HepG2 (cell line): ENCODE data around the gene RPS5. TPM values are rescaled to one million over a fixed set of nuclear protein-coding genes. Genes with fewer than 3 reads are reported as not detected.

Experiments
- ATAC-seq: fragments of 200-7000 bp; cut with Tn5 transposase; 3 replicates; pipeline ENCODE4 v1.9.1; 2020; ENCODE audit warnings: mild to moderate bottlenecking, moderate library complexity
- BruUV-seq: library from RNA; stranded (reverse); fragments of 400-500 nt; replicated peaks from 2 replicates; lab custom pipeline; 2021; lab: Mats Ljungman, UMichigan
- CTCF ChIA-PET: fragments of 300-600 bp; formaldehyde crosslinking; extraction: SDS; loops from one replicate; lab custom pipeline; 2021; ENCODE audit warnings: low total read pairs, inconsistent platforms, low intra/inter-chr PET ratio; lab: Yijun Ruan, JAX
- POLR2A ChIA-PET: fragments of 350-600 bp; sonication (Branson Sonifier 250); formaldehyde crosslinking; loops from one replicate; lab custom pipeline; 2020; ENCODE audit warnings: antibody characterized with exemption, inconsistent platforms; lab: Yijun Ruan, JAX
- DNase-seq: peaks from one replicate; pipeline ENCODE4 v3.0.0-alpha.2; 2015; ENCODE audit warnings: low spot score
- FAIRE-seq: peaks from 3 replicates; lab custom pipeline; 2011; peaks lifted over from hg19 to GRCh38; lab: Jason Lieb, UNC
- H2AFZ ChIP-seq: one replicate; pipeline ENCODE4 v1.6.1; 2011; ENCODE audit warnings: low read length, inconsistent platforms
- H3K27ac ChIP-seq: fragments of 300-600 bp; 3 replicates; pipeline ENCODE4 v1.8.0; 2011; ENCODE audit warnings: mixed run types, mild to moderate bottlenecking, mixed read lengths, low read length, inconsistent platforms; ENCODE audit not compliant: insufficient read depth; ENCODE audit errors: extremely low read length
- H3K27me3 ChIP-seq, 2 experiments: fragments of 200-600 bp in 1 of 2; 2 replicates in 1 of 2; 3 replicates in 1 of 2; pipeline versions ENCODE4 v1.6.0 to v1.8.0; 2011; ENCODE audit warnings: low read length in 2 of 2, mild to moderate bottlenecking in 2 of 2, moderate library complexity in 2 of 2, inconsistent platforms in 1 of 2; ENCODE audit not compliant: insufficient read depth in 2 of 2, control insufficient read depth in 1 of 2
- H3K36me3 ChIP-seq, 2 experiments: fragments of 200-600 bp in 1 of 2; replicated peaks in 1 of 2; 2 replicates in 1 of 2; 3 replicates in 1 of 2; pipeline versions ENCODE4 v1.5.1 to v1.8.0; 2011; ENCODE audit warnings: low read length in 2 of 2, inconsistent platforms in 1 of 2; ENCODE audit not compliant: insufficient read depth in 2 of 2, control insufficient read depth in 1 of 2
- H3K4me1 ChIP-seq: 2 replicates; pipeline ENCODE4 v1.5.1; 2012; ENCODE audit warnings: low read length, inconsistent platforms; ENCODE audit not compliant: insufficient read depth
- H3K4me2 ChIP-seq: 2 replicates; pipeline ENCODE4 v1.6.0; 2011; ENCODE audit warnings: low read depth, low read length, inconsistent platforms
- H3K4me3 ChIP-seq, 3 experiments: fragments of 200-600 bp in 1 of 3; sonication (generic), shearing (Covaris generic) in 1 of 3; replicated peaks in 1 of 3; 2 replicates each; pipeline ENCODE4 v1.5.1; 2011 to 2016; ENCODE audit warnings: low read length in 3 of 3, inconsistent platforms in 2 of 3, low read depth in 2 of 3, mild to moderate bottlenecking in 2 of 3, control low read depth in 1 of 3, mixed read lengths in 1 of 3; ENCODE audit not compliant: insufficient read depth in 1 of 3
- H3K79me2 ChIP-seq: one replicate; pipeline ENCODE4 v1.6.1; 2011; ENCODE audit warnings: low read length, inconsistent platforms; ENCODE audit not compliant: insufficient read depth
- H3K9ac ChIP-seq: 2 replicates; pipeline ENCODE4 v1.6.0; 2011; ENCODE audit warnings: mild to moderate bottlenecking, low read depth, low read length, inconsistent platforms; ENCODE audit not compliant: insufficient read depth
- H3K9me3 ChIP-seq: 2 replicates; pipeline ENCODE4 v1.5.1; 2012; ENCODE audit warnings: mild to moderate bottlenecking, low read length
- H4K20me1 ChIP-seq: 2 replicates; pipeline ENCODE4 v1.6.0; 2011; ENCODE audit warnings: inconsistent platforms, mild to moderate bottlenecking, low read length, moderate library complexity; ENCODE audit not compliant: insufficient read depth
- FOXK2 ChIP-seq: fragments of 450-650 bp; IDR thresholded peaks from 2 replicates; pipeline ENCODE4 v1.6.1; 2016
- HOXD1 ChIP-seq: sonication (generic); formaldehyde crosslinking; IDR thresholded peaks from 2 replicates; pipeline ENCODE4 v1.5.0; 2020; ENCODE audit warnings: missing genetic modification reagents
- JUND ChIP-seq: sonication (generic); formaldehyde crosslinking; IDR thresholded peaks from 2 replicates; pipeline ENCODE4 v1.8.0; 2022; ENCODE audit warnings: mild to moderate bottlenecking, missing genetic modification reagents
- MAFF ChIP-seq: IDR thresholded peaks from 2 replicates; pipeline ENCODE4 v1.6.1; 2011; ENCODE audit warnings: low read depth, low read length, improper control_type of control experiment
- MED1 ChIP-seq: sonication (generic); formaldehyde crosslinking; IDR thresholded peaks from 2 replicates; pipeline ENCODE4 v1.4.0; 2020; ENCODE audit warnings: missing genetic modification reagents
- MXD3 ChIP-seq: IDR thresholded peaks from 2 replicates; pipeline ENCODE4 v1.6.1; 2016; ENCODE audit warnings: mild to moderate bottlenecking, missing biosample characterization, missing genetic modification reagents
- NFKB2 ChIP-seq: sonication (generic); formaldehyde crosslinking; IDR thresholded peaks from 2 replicates; pipeline ENCODE4 v1.4.0; 2020; ENCODE audit warnings: missing genetic modification reagents, borderline replicate concordance
- NKX3-1 ChIP-seq: sonication (generic); formaldehyde crosslinking; IDR thresholded peaks from 2 replicates; pipeline ENCODE4 v1.5.0; 2020; ENCODE audit warnings: missing genetic modification reagents
- PRDM10 ChIP-seq: sonication (generic); formaldehyde crosslinking; IDR thresholded peaks from 2 replicates; pipeline ENCODE4 v1.4.0; 2020; ENCODE audit warnings: low read depth, missing genetic modification reagents
- REPIN1 ChIP-seq: sonication (generic); formaldehyde crosslinking; IDR thresholded peaks from 2 replicates; pipeline ENCODE4 v1.8.0; 2022; ENCODE audit warnings: missing genetic modification reagents, low read depth, mild to moderate bottlenecking, borderline replicate concordance
- RFX1 ChIP-seq: fragments of 450-650 bp; IDR thresholded peaks from 2 replicates; pipeline ENCODE4 v1.6.1; 2017
- SP1 ChIP-seq, 2 experiments: fragments of 450-650 bp in 1 of 2; sonication (generic) in 1 of 2; formaldehyde crosslinking in 1 of 2; IDR thresholded peaks; 2 replicates each; pipeline versions ENCODE4 v1.4.0 to v1.6.1; 2016 to 2020; ENCODE audit warnings: missing genetic modification reagents in 1 of 2
- TCF7 ChIP-seq: sonication (generic); IDR thresholded peaks from 2 replicates; pipeline ENCODE4 v1.6.1; 2016; ENCODE audit warnings: antibody characterized with exemption, low read depth
- ZNF367 ChIP-seq: sonication (generic); formaldehyde crosslinking; IDR thresholded peaks from 2 replicates; pipeline ENCODE4 v1.4.0; 2020; ENCODE audit warnings: missing genetic modification reagents, borderline replicate concordance
- ZNF383 ChIP-seq: sonication (generic); formaldehyde crosslinking; IDR thresholded peaks from 2 replicates; pipeline ENCODE4 v1.4.0; 2020; ENCODE audit warnings: missing genetic modification reagents, mild to moderate bottlenecking, borderline replicate concordance
- ZNF431 ChIP-seq: sonication (generic); formaldehyde crosslinking; IDR thresholded peaks from 2 replicates; pipeline ENCODE4 v1.9.0; 2022; ENCODE audit warnings: missing genetic modification reagents, low read depth, mild to moderate bottlenecking, borderline replicate concordance
- ZNF510 ChIP-seq: sonication (generic); formaldehyde crosslinking; IDR thresholded peaks from 2 replicates; pipeline ENCODE4 v1.4.0; 2020; ENCODE audit warnings: low read depth, mild to moderate bottlenecking, missing genetic modification reagents
- ZNF670 ChIP-seq: sonication (generic); formaldehyde crosslinking; IDR thresholded peaks from 2 replicates; pipeline ENCODE4 v1.8.0; 2022; ENCODE audit warnings: mild to moderate bottlenecking, missing genetic modification reagents, borderline replicate concordance
- WGBS: methylation state at CpG from one replicate; pipeline ENCODE4 v1.1.6; 2017; ENCODE audit warnings: low lambda C conversion rate; 5-methylcytosine and 5-hydroxymethylcytosine counted together
- in situ Hi-C: cut with HindIII; loops from 2 replicates; pipeline ENCODE4 v1.10.0; 2017; ENCODE audit warnings: low pct_unique_long_range_greater_than_20kb; ENCODE audit not compliant: extremely low pct_ligation_motif_present
- intact Hi-C: fragments of 100-400 bp; cut with micrococcal nuclease; formaldehyde crosslinking; loops from one replicate; pipeline ENCODE4 v1.10.0; 2022; ENCODE audit not compliant: unreplicated experiment
- polyA plus RNA-seq, 8 experiments: library from polyadenylated mRNA; depleted of rRNA in 3 of 8; stranded (reverse) in 7 of 8; unstranded in 1 of 8; fragments of >200 nt; fragmentation: Illumina TruSeq in 4 of 8; extraction: Trizol in 4 of 8; gene quantifications; 2 replicates each; pipeline versions ENCODE4 v1.2.1 to v1.2.3, GENCODE V29; 2011 to 2016; ENCODE audit warnings: low read depth in 4 of 8, missing spikeins in 1 of 8, mixed read lengths in 1 of 8; ENCODE audit not compliant: insufficient read depth in 1 of 8
- total RNA-seq, 5 experiments: library from RNA; depleted of rRNA; stranded (reverse); fragments of >200 nt; fragmentation: Illumina TruSeq; extraction: Trizol; gene quantifications; 2 replicates each; pipeline ENCODE4 v1.2.3, GENCODE V29; 2016; ENCODE audit warnings: low read depth in 1 of 5
- TF ChIP-seq, protein P1 (sequence below): sonication (generic); formaldehyde crosslinking; IDR thresholded peaks from 2 replicates; pipeline ENCODE4 v1.4.0; 2020; ENCODE audit warnings: missing genetic modification reagents, borderline replicate concordance

Gene RPS5
- total and polyA plus RNA-seq, 2 of the 13 experiments (the other 11 are each of a cell fraction or from before 2014, with no cell fraction given): 1,544 to 4,408 TPM

GRCh38 chr19:58380662-58381459, 6.2 kb upstream of the RPS5 start, which contains the start of gene ZNF837:
Gene ZNF837, minus strand, starts transcription at chr19:58381030. Its CDS starts 11,698 bp downstream, at chr19:58369332.
- Histone ChIP-seq H3K27ac (peak within 1 kb of the TSS; percentile 86), H3K79me2 (peaks cover 6% of the 10 kb centered on the region), H3K4me2 (peak within 1 kb of the TSS; percentile 100), H4K20me1 (no peaks in the 10 kb centered on the region), H2AFZ (no peak within 1 kb of the TSS), H3K9ac (peak within 1 kb of the TSS; percentile 84), H3K4me1 (peaks cover 31% of the 10 kb centered on the region), H3K36me3 (no peaks in the 10 kb centered on the region), H3K9me3 (no peaks in the 10 kb centered on the region), H3K27me3 (no peaks in the 10 kb centered on the region), H3K4me3 (peak within 1 kb of the TSS; percentile 56 to 81 (median 74))
- ChIA-PET CTCF (no interaction called here), POLR2A (interaction anchor here (0.5 to 3.7 kb wide), 8 partner anchors 18 to 198 kb away, joined by 3 to 33 read pairs (median 4); partner anchors contain the start of genes ZBTB45, ZNF274, ZNF497 and ZNF584)
- WGBS: 0% methylated on average over 24 of the region's 83 CpGs
- in situ Hi-C loops: no loop called here
- peak; percentile 93 for FAIRE-seq
- intact Hi-C loops: loop anchor here (2.0 kb wide), 1 partner anchor 18 kb away; the partner anchor contains the start of gene ZNF497
- peak; percentile 99 for DNase-seq
- TSS peak; percentile 81 for BruUV-seq
- peak; percentile 90 for ATAC-seq
- TF ChIP-seq ZNF670 (peak; percentile 99; the same call in 1 of the 2 replicates), HOXD1 (CRISPR knock-in tag) (peak; percentile 77), SP1 (IDR thresholded peaks at IDR 0.05) (no peak), SP1 (CRISPR knock-in tag; IDR thresholded peaks at IDR 0.05) (peak; percentile 76), ZNF367 (no peak), ZNF510 (CRISPR knock-in tag) (no peak), TCF7 (no peak; the same call in 1 of the 2 replicates), JUND (CRISPR knock-in tag) (no peak), MXD3 (CRISPR knock-in tag) (peak; percentile 92), MED1 (CRISPR knock-in tag) (peak; percentile 70; the same call in 1 of the 2 replicates), ZNF383 (CRISPR knock-in tag) (no peak), MAFF (no peak), NFKB2 (CRISPR knock-in tag) (peak; percentile 36; the same call in 1 of the 2 replicates), RFX1 (peak; percentile 96), PRDM10 (CRISPR knock-in tag) (no peak), ZNF431 (CRISPR knock-in tag) (no peak), FOXK2 (no peak; the same call in 1 of the 2 replicates), NKX3-1 (CRISPR knock-in tag) (peak; percentile 55; the same call in 1 of the 2 replicates), REPIN1 (CRISPR knock-in tag) (peak; percentile 74; the same call in 1 of the 2 replicates)
- TF ChIP-seq, protein P1, sequence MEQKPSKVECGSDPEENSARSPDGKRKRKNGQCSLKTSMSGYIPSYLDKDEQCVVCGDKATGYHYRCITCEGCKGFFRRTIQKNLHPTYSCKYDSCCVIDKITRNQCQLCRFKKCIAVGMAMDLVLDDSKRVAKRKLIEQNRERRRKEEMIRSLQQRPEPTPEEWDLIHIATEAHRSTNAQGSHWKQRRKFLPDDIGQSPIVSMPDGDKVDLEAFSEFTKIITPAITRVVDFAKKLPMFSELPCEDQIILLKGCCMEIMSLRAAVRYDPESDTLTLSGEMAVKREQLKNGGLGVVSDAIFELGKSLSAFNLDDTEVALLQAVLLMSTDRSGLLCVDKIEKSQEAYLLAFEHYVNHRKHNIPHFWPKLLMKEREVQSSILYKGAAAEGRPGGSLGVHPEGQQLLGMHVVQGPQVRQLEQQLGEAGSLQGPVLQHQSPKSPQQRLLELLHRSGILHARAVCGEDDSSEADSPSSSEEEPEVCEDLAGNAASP (CRISPR knock-in tag): peak; percentile 73
